ENCODE results near the gene FAM168B.
"Not testable (repeated sequence)": the region's sequence is repeated elsewhere in the genome, so short reads cannot be mapped to it uniquely, and the experiment has no call there.

Gene FAM168B, protein sequence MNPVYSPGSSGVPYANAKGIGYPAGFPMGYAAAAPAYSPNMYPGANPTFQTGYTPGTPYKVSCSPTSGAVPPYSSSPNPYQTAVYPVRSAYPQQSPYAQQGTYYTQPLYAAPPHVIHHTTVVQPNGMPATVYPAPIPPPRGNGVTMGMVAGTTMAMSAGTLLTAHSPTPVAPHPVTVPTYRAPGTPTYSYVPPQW

DNA sequence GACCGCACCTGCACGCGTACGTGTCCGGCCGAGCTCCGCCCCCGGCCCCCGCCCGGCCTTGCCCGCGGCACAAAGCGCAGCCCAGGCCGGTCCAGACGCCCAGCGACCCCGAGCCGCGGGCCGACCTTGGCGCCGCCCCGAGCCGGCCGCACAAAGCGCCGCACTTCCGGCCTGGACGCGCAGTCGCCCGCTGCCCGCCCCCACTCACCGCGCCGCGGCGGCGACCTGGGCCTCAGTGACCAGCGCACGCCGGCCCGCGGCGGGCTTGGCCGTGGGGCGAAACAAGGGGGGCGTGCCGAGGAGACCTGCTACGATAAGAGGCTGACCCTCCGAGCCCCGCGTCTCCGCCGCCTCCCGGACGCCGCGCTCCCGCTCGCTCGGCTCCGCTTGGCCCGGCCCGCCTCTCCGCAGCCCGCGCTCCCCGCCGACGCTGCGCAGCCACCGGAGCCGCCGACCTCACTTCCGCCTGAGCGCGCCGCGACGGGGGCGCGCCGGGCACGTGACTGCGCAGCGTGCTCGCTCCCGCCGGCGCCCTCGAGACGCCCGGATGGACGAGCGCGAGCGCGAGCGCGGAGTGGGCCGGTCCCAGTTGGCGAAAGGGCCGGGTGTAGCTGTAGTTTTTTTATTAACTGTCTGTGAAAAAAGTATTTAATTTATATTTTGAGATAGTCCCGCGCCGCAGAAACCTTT, at the start of gene FAM168B:
FAM168B (minus strand) TSS at position 455 of the 690 bp plus-strand sequence. CDS start 10,814 bp downstream, outside the sequence.
- DNase-seq = peak; percentile 96

DNA sequence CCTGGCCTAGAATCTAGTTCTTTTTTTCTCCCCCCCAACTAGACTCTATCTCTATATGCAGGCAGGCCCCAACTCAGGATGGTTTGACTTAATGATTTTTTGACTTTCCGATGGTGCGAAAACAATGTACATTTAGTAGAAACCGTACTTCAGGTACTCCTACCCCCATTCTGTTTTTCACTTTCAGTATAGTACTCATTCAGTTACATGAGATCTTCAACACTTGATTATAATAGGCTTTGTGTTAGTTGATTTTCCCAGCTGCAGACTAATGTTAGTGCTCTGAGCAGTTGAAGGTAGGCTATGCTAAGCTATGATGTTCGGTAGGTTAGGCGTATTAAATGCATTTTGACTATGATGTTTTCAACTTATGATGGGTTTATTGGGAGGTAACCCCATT, 49.6 kb upstream of the FAM168B start:
- DNase-seq = no peak

DNA sequence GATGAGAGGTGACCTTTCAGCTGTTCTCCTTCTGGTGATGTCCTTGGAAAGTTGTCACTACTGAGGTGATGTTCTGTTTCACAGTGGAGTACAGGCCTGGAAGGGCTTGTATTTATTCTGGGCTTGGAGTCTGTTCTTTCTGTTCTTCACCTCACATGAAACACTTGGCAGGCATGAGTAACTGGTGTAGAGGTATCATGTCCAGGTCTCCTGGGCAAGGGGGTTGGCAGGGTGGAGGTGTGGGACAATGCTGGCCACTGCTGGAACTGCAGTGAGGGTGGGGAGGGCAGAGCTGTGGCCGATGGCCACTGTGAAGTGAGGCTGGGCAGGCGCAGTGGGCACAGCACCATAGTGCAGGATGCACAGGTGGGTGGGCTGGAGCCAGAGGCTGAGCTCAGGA, 47.3 kb upstream of the FAM168B start:
- DNase-seq = no peak

DNA sequence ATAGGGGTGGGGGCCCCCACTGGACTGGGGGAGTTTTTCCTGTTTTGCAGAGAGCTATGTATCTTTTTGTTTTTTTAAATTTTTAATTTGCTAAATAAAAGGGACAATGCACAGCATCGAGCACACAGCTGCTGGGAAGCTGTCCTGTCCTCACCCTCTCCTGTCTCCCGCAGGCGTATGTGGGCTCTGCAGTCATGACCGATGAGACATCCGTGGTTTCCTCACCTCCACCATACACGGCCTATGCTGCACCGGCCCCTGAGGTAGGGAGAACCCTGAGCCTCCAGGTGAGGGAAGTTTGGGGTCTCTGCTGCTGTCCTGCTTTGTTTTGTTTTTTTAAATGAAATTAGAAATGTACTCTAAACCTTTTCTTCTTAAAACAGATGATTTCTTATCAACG, 39.5 kb upstream of the FAM168B start:
- no peak for DNase-seq

DNA sequence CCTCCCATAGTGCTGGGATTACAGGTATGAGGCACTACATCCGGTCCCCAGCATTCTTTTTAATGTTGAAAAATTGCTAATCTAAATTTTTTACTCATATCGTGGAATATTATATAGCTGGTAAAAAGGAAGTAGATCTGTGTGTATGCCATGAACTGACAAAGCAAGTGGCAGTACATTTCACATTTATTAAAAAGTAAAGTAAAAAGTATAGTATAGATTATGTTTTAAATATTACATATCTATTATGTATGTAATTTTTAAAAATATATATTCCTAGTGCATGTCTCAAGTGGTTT, 37.0 kb upstream of the FAM168B start:
- DNase-seq = no peak

DNA sequence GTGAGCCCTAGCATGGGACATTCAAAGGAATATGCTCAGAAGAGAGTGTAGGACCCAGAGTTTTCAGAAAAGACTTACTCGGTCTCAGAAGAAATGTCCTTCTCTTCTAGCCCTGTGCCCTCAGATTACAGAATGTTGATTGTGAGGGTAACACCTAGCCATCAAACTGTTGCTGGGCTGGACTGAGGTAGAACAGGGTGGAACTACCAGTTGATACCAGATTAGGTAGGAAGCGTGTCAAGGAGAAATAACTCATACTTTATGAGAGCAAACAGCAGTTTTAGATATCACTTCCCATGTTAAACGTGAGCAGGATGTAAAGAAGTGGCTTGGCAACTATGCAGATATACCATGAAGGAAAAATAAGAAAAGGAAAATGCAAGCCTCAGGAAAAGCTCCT, 34.7 kb upstream of the FAM168B start:
- no peak for DNase-seq

DNA sequence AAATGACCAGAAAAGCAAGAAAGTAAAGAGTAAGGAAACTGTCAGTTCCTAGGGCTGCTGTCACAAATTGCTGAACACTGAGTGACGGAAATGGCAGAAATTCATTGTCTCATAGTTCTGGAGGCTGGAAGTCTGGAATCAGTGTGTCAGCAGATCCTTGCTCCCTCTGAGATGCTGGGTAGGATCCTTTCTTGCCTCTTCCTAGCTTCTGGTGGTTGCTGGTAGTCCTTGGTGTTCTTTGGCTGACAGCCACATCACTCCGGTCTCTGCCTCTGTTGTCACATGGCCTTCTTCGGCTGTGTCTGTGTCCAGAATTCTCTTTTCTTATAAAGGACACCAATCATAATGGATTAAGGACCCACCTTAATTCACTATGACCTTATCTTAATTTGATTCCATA, 33.8 kb upstream of the FAM168B start:
- no peak for DNase-seq

DNA sequence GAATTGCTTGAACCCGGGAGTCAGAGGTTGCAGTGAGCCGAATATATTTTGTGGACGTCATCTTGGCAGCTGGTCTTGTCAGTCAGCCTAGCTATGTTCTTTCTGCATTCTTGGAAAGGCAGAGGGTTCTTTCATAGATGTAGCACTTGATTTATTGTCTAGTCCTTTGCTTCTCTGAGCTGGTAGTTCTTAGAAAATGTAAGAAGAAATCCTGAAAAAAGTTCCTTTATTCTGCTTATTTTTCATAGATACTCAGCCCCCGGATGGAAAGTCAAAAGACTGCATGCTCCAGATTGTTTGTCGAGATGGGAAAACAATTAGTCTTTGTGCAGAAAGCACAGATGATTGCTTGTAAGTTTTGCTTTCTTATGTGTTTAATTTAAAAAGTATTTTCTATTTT, 33.2 kb upstream of the FAM168B start:
- no peak for DNase-seq

DNA sequence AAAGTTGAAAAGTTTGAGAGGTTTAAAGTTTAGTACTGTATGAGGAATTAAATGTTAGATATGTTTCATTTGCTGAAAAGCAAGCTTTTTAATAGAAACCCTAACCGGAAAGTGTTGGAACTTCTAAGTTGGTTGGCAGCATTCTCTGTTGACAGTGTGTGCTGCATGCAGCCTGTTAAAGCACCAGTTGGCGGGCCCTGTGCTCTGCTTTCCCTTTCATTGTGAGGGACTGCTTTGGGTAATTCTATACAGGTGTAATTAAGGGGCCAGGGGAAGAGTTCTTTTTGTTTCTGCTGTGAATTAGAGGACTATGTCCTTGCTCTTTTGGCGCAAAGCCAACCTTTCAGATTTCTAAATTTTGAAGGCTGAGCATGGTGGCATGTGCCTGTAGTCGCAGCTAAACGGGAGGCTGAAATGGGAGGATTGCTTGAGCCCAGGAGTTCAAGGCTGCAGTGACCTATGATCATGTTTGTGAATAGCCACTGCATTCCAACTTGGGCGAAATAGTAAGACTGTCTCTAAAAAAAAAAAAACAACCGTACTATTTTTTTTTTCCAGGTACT, 32.0 kb upstream of the FAM168B start:
- DNase-seq = no peak

DNA sequence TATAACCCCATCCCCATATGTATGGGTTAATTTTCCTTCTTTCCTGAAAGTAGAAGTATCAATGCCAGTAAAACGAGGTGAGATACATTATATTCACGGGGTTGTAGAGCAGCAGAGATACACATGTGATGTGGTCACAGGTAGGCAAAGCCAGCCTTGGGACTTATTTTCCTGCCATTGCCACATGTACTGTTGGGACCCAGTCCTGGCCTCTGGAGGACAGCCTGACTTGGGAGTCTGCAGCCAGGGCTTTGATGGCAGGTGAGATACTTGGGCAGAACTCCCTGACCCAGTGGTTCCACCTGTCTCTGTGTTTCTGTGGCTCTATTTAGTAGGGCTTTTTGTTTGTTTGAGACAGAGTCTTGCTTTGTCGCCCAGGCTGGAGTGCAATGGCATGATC, 29.9 kb upstream of the FAM168B start:
- DNase-seq = no peak

DNA sequence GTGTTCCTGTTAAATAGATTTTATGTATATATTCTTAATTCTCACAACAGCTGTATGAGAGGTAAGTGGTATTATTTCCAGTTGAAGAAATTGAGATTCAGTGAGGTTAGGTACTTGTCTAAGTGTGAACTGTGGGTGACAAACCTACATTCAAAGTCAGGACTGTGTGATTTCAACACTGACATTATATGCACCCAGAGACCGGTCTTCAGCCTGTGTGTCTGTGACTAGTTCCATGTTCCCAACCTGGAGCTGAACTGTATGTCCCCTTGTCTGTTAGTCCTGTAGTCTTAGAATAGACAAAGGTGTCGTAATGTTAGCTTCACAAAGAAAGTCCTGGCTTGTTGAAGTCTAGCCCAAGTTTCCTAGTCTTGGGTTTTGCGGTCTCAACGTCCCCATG, 29.2 kb upstream of the FAM168B start:
- no peak for DNase-seq

DNA sequence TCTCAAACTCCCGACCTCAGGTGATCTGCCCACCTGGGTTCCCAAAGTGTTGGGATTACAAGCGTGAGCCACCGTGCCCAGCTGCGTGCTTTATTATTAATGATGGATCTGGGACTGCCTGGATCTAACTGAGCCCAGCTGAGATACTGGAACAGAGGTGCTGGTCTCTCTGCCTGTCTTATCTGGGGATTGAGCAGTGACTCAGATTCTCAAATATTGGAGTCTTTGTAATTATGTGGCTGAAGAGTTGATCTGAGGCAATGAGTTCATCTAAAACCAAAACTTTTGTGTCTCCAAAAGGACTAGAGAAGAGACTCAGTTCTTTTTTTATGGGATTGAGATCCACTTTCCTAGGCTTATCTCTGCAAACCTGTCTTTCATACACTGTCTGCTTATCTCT, 28.2 kb upstream of the FAM168B start:
- DNase-seq = no peak

DNA sequence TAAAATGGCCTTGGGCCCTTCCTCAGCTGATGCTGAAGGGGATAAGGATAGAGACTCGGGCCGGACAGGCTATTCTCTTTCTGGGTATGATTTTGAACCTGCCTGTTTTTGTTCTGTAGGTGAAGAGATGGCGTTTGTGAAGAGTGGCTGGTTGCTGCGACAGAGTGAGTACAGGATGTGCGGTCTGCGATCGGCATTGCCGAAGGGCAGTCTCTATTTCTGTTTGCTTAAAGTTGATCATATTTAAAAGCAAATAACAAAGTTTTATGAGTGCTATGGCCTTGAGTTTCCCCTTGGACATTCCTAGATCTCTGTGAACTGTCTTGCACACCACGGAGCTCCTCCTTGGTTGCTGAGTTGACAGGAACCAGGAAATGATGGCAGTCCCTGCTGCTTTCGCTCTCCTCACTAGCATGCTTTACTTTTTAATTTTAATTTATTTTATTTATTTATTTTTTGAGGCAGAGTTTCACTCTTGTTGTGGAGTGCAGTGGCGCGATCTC, 27.6 kb upstream of the FAM168B start:
- no peak for DNase-seq

DNA sequence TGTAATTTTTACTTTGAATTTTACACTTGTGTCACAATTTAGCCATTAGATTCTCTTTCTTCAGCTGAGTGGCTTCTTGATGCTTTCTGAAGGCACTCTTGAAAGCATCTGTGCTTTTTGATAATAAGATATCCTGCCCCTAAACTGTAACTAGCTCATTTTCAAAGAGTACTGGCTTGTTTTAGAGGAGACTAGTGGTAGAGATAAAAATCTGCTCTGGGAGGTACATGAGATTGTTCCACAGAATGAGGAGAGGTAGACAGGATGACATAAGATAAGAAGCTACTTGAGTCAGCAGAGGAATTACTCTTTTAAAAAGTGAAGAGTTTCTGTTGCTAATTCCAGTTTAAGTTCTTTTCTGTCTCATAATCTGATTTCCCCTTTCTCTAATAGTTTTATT, 22.5 kb upstream of the FAM168B start:
- DNase-seq = no peak

DNA sequence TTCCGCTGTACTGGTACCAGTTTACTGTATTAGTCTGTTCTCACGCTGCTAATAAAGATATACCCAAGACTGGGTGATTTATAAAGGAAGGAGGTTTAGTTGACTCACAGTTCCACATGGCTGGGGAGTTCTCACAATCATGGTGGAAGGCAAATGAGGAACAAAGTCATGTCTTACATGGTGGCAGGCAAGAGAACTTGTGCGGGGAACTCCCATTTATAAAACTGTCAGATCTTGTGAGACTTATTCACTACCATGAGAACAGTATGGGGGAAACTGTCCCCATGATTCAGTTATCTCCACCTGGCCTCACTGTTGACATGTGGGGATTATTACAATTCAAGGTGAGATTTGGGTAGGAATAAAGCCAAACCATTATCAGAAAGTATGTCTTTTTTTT, 21.7 kb upstream of the FAM168B start:
- not testable (repeated sequence) for DNase-seq

DNA sequence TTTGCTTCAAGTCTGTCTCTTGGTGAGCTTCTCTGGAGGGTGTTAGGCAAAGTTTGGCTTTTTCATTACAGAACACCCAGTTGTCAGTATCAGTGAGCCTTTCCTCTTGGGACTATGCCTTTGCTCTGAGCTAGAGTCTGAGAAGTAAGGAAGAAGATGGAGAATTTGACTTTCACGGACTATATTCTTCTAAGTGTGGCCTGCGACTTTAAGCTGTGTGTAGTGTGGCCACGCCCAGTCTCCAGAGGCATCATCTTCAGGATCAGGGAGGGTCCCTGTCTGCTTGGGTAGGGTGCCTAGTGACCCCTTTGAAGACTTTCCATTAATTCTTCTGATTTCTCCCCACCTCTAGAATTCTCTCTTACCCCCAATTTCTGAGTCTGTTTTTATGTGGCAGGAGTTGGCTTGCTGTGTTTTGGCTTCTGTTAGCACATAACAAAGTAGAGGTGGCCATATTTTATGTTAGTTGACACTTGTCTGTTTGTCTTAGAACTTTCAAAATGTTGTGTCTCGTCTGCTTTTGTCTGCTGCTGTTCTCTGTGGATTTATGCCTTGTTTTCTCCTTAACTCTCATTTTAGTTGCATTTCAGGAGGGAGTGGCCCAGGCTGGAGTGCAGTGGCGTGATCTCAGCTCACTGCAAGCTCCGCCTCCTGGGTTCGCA, 20.4 kb upstream of the FAM168B start:
- no peak for DNase-seq

DNA sequence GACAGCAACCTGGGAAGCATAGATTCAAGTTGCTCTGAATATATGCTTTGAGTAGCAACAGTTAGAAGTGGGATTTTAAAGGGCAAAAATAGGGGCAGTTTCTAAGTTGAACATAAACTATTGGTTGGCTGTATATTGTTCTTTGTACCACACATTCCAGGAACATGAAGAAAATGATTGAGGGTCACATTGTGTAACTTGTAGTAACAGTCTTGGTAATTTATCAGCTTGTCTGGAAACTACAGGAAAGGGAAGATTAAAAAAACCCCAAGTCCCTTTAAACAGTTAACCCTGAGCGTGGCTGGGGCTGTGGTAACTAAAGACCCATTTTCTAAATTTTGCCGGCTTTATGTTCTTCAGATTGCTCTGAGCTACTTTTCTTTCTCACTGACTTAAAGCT, 19.3 kb upstream of the FAM168B start:
- DNase-seq = no peak

DNA sequence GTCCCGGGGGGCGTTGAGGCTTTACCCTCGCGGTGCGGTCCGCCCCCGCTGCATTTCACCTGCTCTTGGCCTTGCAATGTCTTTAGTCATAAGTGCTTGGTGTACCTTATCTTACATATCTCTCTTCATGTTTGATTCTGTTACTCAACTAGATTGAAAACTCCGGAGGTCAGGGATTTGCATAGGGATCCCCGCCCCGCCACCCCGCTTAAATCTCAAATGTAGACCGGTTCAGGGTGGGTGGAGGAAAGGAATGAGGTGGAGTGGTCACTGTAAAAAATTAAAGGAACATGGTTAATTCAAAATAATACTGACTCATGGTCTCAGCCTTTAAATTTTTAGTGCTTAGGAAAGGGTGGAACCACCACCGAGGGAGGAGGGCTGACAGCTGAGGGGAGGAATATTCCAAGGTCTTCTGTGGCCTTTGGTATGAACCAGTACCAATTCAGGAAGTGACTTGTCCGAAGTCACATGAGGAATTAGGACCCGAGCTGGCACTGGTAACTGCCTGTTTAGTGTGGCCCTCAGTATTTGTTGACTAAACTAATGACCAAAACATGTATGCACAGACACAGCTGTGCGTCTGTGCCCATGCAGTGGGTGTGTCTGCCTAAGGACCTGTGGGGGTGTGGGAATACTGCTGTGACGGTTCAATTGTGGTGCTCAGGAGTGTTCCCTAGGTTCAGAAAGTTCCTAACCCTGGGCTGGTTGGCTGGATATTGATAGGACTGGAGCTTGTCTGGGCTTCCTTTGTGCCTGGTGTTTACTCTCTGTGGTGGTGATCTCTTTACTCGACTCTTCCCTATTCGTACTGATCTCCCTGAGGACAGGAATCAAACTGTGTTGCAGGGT, 12.9 kb upstream of the FAM168B start:
- DNase-seq = peak; percentile 79

DNA sequence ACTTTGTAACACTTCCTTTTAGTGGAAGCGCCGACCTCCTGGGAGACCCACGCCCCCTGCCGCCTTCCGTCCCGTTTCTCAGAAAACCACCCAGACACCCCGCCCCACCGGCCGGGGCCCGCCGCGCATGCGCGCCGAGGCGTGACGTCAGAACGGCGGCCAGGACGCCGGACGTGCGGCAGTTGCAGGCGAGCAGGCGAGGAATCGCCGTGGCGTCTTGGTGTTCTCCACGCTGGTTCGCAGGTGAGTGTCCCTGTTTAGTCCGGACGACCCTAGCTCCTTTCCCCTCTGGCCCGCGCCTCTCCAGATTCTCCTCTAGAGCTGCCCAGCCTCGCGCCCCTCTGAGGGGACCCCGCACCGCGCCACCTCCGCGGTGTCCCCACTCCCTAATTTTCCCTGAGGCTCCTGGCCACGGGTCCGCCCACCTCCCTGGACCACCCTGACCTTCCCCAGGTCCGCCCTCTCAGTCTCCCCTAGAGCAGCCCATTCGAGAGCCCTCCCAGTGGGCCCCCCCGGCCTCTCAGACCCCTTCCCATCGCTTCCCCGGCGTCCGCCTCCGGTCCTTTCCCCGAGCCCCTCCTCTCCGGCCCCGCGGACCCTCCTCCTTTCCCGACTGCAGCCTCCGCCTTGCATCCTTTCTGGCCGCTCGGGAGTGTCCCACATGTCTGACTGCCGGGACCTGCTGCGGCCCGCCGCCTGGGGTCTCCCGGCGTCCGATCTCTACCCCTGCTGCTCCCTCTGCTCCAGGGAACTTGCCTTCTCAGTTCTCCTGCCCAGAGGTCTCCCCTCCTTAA, 12.1 kb upstream of the FAM168B start, which contains the start of gene PLEKHB2:
PLEKHB2 (plus strand) TSS at position 181 of the 794 bp plus-strand sequence. CDS start 15,606 bp downstream, outside the sequence.
- peak; percentile 97 for DNase-seq

DNA sequence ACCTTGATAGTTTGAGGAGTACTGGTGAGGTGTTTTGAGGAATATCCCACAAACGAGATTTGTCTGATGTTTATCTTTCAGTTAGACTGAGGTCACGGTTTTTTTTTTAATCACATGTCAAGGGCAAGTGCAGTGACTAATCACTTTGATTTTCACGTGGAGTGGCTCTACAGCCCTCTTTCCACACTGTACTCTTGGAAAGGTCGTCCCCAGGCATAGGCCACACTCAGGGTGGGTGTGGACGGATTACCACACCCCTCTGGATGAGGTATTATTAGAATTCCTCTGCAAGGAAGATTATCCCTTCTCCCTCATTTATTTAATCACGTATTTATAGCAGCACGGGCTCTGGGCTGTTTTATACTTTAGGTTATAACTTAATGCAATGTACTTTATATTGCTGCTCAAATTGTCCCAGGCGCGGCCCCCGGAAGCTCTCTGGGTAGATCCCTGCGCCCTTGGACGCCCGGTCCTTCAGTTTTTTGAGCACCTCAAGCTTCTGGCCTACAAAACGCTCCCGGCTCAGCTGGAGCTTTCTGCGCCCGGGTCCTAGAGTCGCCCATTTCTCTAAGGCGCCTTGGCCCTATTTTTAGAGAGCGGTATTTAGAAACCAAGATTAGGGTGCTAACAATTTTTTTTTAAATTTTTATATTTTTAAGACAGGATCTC, 11.4 kb upstream of the FAM168B start:
- DNase-seq = peak; percentile 81

DNA sequence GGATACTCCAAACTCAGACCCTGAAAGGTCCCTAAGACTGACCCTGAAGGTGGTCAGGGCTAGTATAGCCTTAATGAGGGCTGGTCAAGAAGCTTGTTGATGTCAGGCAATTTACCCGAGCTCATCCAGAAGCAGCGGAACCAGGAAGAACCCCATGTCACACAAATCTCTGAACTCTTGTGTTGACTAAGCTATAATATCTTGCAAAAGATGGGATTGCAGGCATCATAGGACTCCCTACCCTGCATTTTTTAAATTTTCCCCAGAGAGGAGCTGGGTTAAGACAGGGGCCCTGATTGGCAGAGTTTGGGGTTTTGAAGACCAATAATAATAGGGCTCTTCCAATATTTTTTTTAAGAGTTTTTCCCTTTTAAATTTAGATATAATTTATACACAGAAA, 9.9 kb upstream of the FAM168B start:
- DNase-seq = no peak

Measured in activated effector memory CD4-positive, alpha-beta T cell treated with anti-CD3 and anti-CD28 coated beads, Interleukin-2, amount 50 U/mL, for 16 hours (primary cell).